Measurements from ENCODE around the gene TGM2.
"Not testable (repeated sequence)": the region's sequence is repeated elsewhere in the genome, so short reads cannot be mapped to it uniquely, and the experiment has no call there.

Gene TGM2

GRCh38 chr20:38115205-38115604 lies 49.9 kb downstream of the TGM2 start:
- no peak for DNase-seq (ENCODE audit: low read depth in 2 of 2)

- DNase-seq (ENCODE audit: low read depth in 2 of 2), result no peak
These were observed 50.7 kb downstream of the TGM2 start for GRCh38 chr20:38114353-38114791.

GRCh38 chr20:38113401-38114325 lies 51.4 kb downstream of the TGM2 start:
- no peak for DNase-seq (ENCODE audit: low read depth in 2 of 2)

- no peak for DNase-seq (ENCODE audit: low read depth in 2 of 2)
These were observed 52.2 kb downstream of the TGM2 start for GRCh38 chr20:38112930-38113294.

- DNase-seq (ENCODE audit: low read depth in 2 of 2), result no peak
These were observed 52.7 kb downstream of the TGM2 start for GRCh38 chr20:38112261-38112929.

- no peak for DNase-seq (ENCODE audit: low read depth in 2 of 2)
These were observed 53.5 kb downstream of the TGM2 start for GRCh38 chr20:38111366-38112232.

- no peak for DNase-seq (ENCODE audit: low read depth in 2 of 2)
These were observed 54.4 kb downstream of the TGM2 start for GRCh38 chr20:38110525-38111178.

- no peak for DNase-seq (ENCODE audit: low read depth in 2 of 2)
These were observed 55.2 kb downstream of the TGM2 start for GRCh38 chr20:38109591-38110524.

GRCh38 chr20:38108986-38109541 lies 56.0 kb downstream of the TGM2 start:
- DNase-seq (ENCODE audit: low read depth in 2 of 2), result no peak

- no peak for DNase-seq (ENCODE audit: low read depth in 2 of 2)
These were observed 56.6 kb downstream of the TGM2 start for GRCh38 chr20:38108438-38108985.

- DNase-seq (ENCODE audit: low read depth in 2 of 2), result not testable (repeated sequence)
These were observed 57.2 kb downstream of the TGM2 start for GRCh38 chr20:38107916-38108315.

GRCh38 chr20:38107386-38107785 lies 57.7 kb downstream of the TGM2 start:
- DNase-seq (ENCODE audit: low read depth in 2 of 2), result not testable (repeated sequence)

- DNase-seq (ENCODE audit: low read depth in 2 of 2), result no peak
These were observed 58.6 kb downstream of the TGM2 start for GRCh38 chr20:38106461-38106860.

GRCh38 chr20:38104285-38104684 lies 60.8 kb downstream of the TGM2 start:
- DNase-seq (ENCODE audit: low read depth in 2 of 2), result no peak

- not testable (repeated sequence) for DNase-seq (ENCODE audit: low read depth in 2 of 2)
These were observed 62.9 kb downstream of the TGM2 start for GRCh38 chr20:38102206-38102605.

- DNase-seq (ENCODE audit: low read depth in 2 of 2), result no peak
These were observed 66.1 kb downstream of the TGM2 start for GRCh38 chr20:38098952-38099351.

GRCh38 chr20:38095017-38095686 lies 69.9 kb downstream of the TGM2 start:
- DNase-seq (ENCODE audit: low read depth in 2 of 2), result no peak

- DNase-seq (ENCODE audit: low read depth in 2 of 2), result no peak
These were observed 70.6 kb downstream of the TGM2 start for GRCh38 chr20:38094373-38094891.

- no peak for DNase-seq (ENCODE audit: low read depth in 2 of 2)
These were observed 71.4 kb downstream of the TGM2 start for GRCh38 chr20:38093641-38094077.

All from stimulated activated CD8-positive, alpha-beta memory T cell treated with anti-CD3 and anti-CD28 coated beads, Interleukin-7, amount 100 ng/mL, for 1 hour (primary cell).